ENCODE results near the gene ZNF775. TPM values are rescaled to one million over a fixed set of nuclear protein-coding genes. Genes with fewer than 3 reads are reported as not detected.

Gene ZNF775
- total RNA-seq, 1 experiment from 2014 or later: 3.4 TPM

DNA sequence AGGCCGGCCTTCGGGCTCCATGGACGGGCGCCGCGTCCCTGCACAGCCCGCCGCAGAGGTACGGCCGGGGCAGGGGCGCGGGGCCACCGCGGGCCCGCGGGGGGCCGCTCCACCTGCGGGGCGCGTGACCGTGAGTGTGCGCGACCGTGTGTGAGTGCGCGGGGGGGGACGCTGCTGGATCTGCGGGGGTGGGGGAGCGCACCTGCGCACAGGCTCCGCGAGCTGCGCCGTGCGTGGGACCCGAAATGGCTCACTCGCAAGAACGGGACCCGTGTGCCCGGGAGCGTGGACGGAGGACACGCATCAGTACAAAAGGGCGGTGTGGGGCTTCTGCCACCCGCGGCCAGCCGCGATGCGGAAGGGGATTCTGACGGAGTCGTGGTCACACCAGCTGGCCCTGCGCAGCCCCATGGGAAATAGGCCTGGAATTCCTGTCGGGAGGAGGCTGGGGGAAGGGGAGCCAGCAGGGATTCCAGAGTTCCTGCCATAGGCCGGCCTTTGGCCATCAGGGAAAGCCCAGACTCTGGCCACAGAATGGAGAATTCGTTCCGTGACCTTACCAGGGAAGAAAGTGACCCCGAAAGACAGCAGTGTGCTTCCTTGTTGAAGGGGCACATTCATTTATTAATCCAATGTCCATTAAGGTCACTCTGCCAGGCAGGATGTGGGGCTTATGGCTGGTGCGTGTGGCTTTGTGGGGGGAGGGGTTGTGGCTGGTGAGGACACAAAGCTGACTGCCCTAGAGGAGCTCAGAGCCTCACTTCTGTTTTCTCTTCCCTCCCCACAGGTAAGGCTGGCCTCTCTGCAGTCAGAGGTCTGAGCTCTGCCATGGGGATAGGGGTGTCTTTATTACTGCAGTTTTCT, 10.0 kb upstream of the ZNF775 start:
- Histone ChIP-seq H3K27ac (peak overlapping the region; percentile 97), H3K9me2 (ENCODE audit: insufficient read depth) (no peaks in the 10 kb centered on the region), H3K4me2 (peak overlapping the region; percentile 100), H4K20me1 (ENCODE audit: insufficient read depth) (peaks cover 29% of the 10 kb centered on the region), H2AFZ (peak overlapping the region; percentile 85), H3K27me3 (ENCODE audit: insufficient read depth, low read depth) (no peaks in the 10 kb centered on the region), H3K4me1 (replicated peaks; ENCODE audit: insufficient read depth) (peaks cover 37% of the 10 kb centered on the region), H3K36me3 (ENCODE audit: low read depth) (peaks cover 20% of the 10 kb centered on the region), H3K79me2 (ENCODE audit: low read depth) (peaks cover 53% of the 10 kb centered on the region), H3K9me3 (ENCODE audit: insufficient read depth, low read depth) (no peaks in the 10 kb centered on the region), H3K4me3 (peak overlapping the region; percentile 94), H3F3A (ENCODE audit: insufficient read depth, low read depth) (peaks cover 32% of the 10 kb centered on the region)
- no peak for TF ChIP-seq EZH2 (IDR thresholded peaks at IDR 0.05; ENCODE audit: low read depth)
- TF ChIP-seq, protein P1, sequence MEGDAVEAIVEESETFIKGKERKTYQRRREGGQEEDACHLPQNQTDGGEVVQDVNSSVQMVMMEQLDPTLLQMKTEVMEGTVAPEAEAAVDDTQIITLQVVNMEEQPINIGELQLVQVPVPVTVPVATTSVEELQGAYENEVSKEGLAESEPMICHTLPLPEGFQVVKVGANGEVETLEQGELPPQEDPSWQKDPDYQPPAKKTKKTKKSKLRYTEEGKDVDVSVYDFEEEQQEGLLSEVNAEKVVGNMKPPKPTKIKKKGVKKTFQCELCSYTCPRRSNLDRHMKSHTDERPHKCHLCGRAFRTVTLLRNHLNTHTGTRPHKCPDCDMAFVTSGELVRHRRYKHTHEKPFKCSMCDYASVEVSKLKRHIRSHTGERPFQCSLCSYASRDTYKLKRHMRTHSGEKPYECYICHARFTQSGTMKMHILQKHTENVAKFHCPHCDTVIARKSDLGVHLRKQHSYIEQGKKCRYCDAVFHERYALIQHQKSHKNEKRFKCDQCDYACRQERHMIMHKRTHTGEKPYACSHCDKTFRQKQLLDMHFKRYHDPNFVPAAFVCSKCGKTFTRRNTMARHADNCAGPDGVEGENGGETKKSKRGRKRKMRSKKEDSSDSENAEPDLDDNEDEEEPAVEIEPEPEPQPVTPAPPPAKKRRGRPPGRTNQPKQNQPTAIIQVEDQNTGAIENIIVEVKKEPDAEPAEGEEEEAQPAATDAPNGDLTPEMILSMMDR (conservative IDR thresholded peaks at IDR 0.05): no peak
- BruUV-seq (replicated peaks): no TSS peak
- intact Hi-C loops (cut with micrococcal nuclease; ENCODE audit: unreplicated experiment): loop anchor here (1.0 to 2.0 kb wide), 2 partner anchors 10 to 46 kb away; partner anchors contain the start of genes ACTR3C, LRRC61 and ZNF775
- POLR2A ChIA-PET (ENCODE audit: unreplicated experiment): interaction anchor here (0.6 to 1.2 kb wide), 3 partner anchors 9 to 72 kb away, joined by 3 to 4 read pairs (median 4); no protein-coding TSS in a partner anchor
- CTCF ChIA-PET: interaction anchor here (0.6 to 1.1 kb wide), 2 partner anchors 14 to 18 kb away, joined by 5 read pairs; no protein-coding TSS in a partner anchor
- peak; percentile 57 to 59 for DNase-seq

- H4K20me1 ChIP-seq (ENCODE audit: insufficient read depth): peaks cover 34% of the 10 kb centered on the region
- H3K36me3 ChIP-seq (ENCODE audit: low read depth): peaks cover 23% of the 10 kb centered on the region
- peak overlapping the region; percentile 100 for H3K4me2 ChIP-seq
- no peak for DNase-seq
- H3K27ac ChIP-seq: peak overlapping the region; percentile 97
- peaks cover 40% of the 10 kb centered on the region for H3F3A ChIP-seq (ENCODE audit: insufficient read depth, low read depth)
- no peak for TF ChIP-seq EZH2 (IDR thresholded peaks at IDR 0.05; ENCODE audit: low read depth)
- TF ChIP-seq, protein P1 (conservative IDR thresholded peaks at IDR 0.05): no peak
- ChIA-PET CTCF (interaction anchor here (0.6 to 1.1 kb wide), 2 partner anchors 14 to 17 kb away, joined by 5 read pairs; no protein-coding TSS in a partner anchor), POLR2A (ENCODE audit: unreplicated experiment) (no interaction called here)
- intact Hi-C loops (cut with micrococcal nuclease; ENCODE audit: unreplicated experiment): loop anchor here (2.0 kb wide), 1 partner anchor 47 kb away; the partner anchor contains the start of genes ACTR3C and LRRC61
- H3K4me1 ChIP-seq (replicated peaks; ENCODE audit: insufficient read depth): peaks cover 37% of the 10 kb centered on the region
- H3K27me3 ChIP-seq (ENCODE audit: insufficient read depth, low read depth): no peaks in the 10 kb centered on the region
- H3K79me2 ChIP-seq (ENCODE audit: low read depth): peaks cover 55% of the 10 kb centered on the region
- H2AFZ ChIP-seq: no peak overlapping the region
- no peaks in the 10 kb centered on the region for H3K9me3 ChIP-seq (ENCODE audit: insufficient read depth, low read depth)
- peak overlapping the region; percentile 94 for H3K4me3 ChIP-seq
- H3K9me2 ChIP-seq (ENCODE audit: insufficient read depth): no peaks in the 10 kb centered on the region
- BruUV-seq (replicated peaks): TSS peak; percentile 18
Measured at GRCh38 chr7:150369748-150370501, 9.2 kb upstream of the ZNF775 start.

DNA sequence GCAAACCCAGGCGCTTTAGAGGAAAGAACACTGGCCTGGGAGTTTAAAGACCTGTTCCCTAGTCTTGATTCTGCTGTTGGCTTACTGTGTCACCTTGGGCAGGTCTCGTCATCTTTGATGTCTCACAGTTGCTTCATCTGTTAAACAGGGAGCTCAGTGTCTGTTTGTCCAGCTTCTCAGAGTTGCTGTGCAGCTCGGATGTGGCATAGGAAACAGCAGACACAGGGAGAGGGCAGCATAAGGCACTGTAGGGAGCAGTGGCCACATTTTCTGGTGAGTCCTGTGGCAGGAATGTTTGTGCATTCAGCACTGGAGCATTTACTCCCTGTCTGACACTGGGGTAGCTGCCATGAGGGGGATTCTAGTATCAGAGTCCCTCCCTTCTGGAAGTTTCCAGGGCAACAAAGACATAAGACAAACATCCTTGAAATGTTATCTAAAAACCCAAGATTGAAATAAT, 8.5 kb upstream of the ZNF775 start:
- no peaks in the 10 kb centered on the region for H3K9me3 ChIP-seq (ENCODE audit: insufficient read depth, low read depth)
- no peaks in the 10 kb centered on the region for H3K27me3 ChIP-seq (ENCODE audit: insufficient read depth, low read depth)
- BruUV-seq (replicated peaks): no TSS peak
- peaks cover 34% of the 10 kb centered on the region for H4K20me1 ChIP-seq (ENCODE audit: insufficient read depth)
- H3K4me2 ChIP-seq: peak overlapping the region; percentile 100
- H3F3A ChIP-seq (ENCODE audit: insufficient read depth, low read depth): peaks cover 45% of the 10 kb centered on the region
- peaks cover 37% of the 10 kb centered on the region for H3K4me1 ChIP-seq (replicated peaks; ENCODE audit: insufficient read depth)
- H3K4me3 ChIP-seq: peak overlapping the region; percentile 94
- H3K27ac ChIP-seq: no peak overlapping the region
- DNase-seq: no peak
- peaks cover 55% of the 10 kb centered on the region for H3K79me2 ChIP-seq (ENCODE audit: low read depth)
- no peaks in the 10 kb centered on the region for H3K9me2 ChIP-seq (ENCODE audit: insufficient read depth)
- no peak for TF ChIP-seq EZH2 (IDR thresholded peaks at IDR 0.05; ENCODE audit: low read depth)
- TF ChIP-seq, protein P1 (conservative IDR thresholded peaks at IDR 0.05): no peak
- H3K36me3 ChIP-seq (ENCODE audit: low read depth): peaks cover 23% of the 10 kb centered on the region
- intact Hi-C loops (cut with micrococcal nuclease; ENCODE audit: unreplicated experiment): no loop called here
- H2AFZ ChIP-seq: no peak overlapping the region
- ChIA-PET CTCF (no interaction called here), POLR2A (ENCODE audit: unreplicated experiment) (no interaction called here)
